Endothelial cell (in vitro differentiated cells): ENCODE measurements around the gene PSMB7. TPM values are rescaled to one million over a fixed set of nuclear protein-coding genes. Genes with fewer than 3 reads are reported as not detected.

ENCODE experiments used
- DNase-seq: peaks from one replicate; pipeline ENCODE4 v3.0.0; 2021; ENCODE audit warnings: low spot score
- H3K27ac Mint-ChIP-seq: one replicate; pipeline ENCODE4 v1.8.0; 2021; ENCODE audit warnings: mixed read lengths, inconsistent platforms; ENCODE audit not compliant: unreplicated experiment
- H3K27me3 Mint-ChIP-seq: one replicate; pipeline ENCODE4 v1.8.0; 2021; ENCODE audit warnings: mild to moderate bottlenecking, moderate library complexity, mixed read lengths, inconsistent platforms; ENCODE audit not compliant: unreplicated experiment
- H3K36me3 Mint-ChIP-seq: one replicate; pipeline ENCODE4 v1.8.0; 2021; ENCODE audit warnings: mild to moderate bottlenecking, low read depth, mixed read lengths, inconsistent platforms; ENCODE audit not compliant: unreplicated experiment
- H3K4me1 Mint-ChIP-seq: one replicate; pipeline ENCODE4 v1.8.0; 2021; ENCODE audit warnings: mild to moderate bottlenecking, mixed read lengths, inconsistent platforms; ENCODE audit not compliant: unreplicated experiment
- H3K4me3 Mint-ChIP-seq: one replicate; pipeline ENCODE4 v1.8.0; 2021; ENCODE audit warnings: mild to moderate bottlenecking, mixed read lengths, inconsistent platforms; ENCODE audit not compliant: unreplicated experiment
- H3K9me3 Mint-ChIP-seq: one replicate; pipeline ENCODE4 v1.8.0; 2021; ENCODE audit warnings: mixed read lengths, inconsistent platforms; ENCODE audit not compliant: unreplicated experiment
- total RNA-seq: library from RNA; stranded (reverse); fragmentation: NEBNext Ultra II Directional; extraction: Animal tissue kit (Norgen Biotek cat#: 25700); gene quantifications from one replicate; pipeline ENCODE4 v1.2.1, GENCODE V29; 2021; ENCODE audit not compliant: unreplicated experiment
- TF ChIP-seq, protein P1 (sequence below): fragments of 200-600 bp; sonication (generic); IDR thresholded peaks from one replicate; pipeline ENCODE4 v1.5.0; 2021; ENCODE audit warnings: antibody characterized with exemption; ENCODE audit not compliant: unreplicated experiment

Gene PSMB7
- total RNA-seq, 1 donor from 2014 or later, result 180 TPM

DNA sequence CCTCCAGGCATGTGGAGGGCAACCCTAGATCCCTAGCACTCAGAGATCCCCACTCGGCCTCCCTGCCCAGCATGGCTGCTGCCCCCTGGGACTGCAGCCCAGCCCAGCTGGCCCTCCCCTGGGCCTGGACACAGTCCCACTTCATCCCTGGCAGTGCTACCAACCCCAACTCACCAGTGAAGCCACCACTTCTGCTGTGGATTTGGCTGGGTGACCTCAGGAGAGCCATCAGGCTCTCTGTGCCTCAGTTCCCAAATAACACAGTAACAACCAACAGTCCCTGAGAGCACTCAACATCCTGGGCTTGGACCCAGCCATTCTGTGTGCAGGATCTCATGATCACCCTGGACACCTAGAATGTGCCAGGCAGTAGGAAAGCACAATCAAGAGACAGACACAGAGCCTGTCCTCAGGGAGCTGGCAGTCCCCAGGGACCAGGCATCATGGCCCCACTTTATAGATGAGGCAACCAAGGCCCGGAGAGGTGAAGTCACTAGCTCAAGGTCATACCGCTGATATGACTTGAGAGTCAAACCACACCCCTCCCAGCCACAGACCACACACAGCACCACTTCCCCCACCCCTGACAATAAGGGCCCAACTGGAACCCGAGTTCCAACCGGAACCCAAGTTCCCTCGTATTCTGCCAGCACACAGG, 4.7 kb upstream of the PSMB7 start:
- no peak for DNase-seq
- no peaks in the 10 kb centered on the region for H3K36me3 Mint-ChIP-seq
- H3K27ac Mint-ChIP-seq, result no peak overlapping the region
- H3K9me3 Mint-ChIP-seq, result no peaks in the 10 kb centered on the region
- peaks cover 10% of the 10 kb centered on the region for H3K4me1 Mint-ChIP-seq
- TF ChIP-seq, protein P1, sequence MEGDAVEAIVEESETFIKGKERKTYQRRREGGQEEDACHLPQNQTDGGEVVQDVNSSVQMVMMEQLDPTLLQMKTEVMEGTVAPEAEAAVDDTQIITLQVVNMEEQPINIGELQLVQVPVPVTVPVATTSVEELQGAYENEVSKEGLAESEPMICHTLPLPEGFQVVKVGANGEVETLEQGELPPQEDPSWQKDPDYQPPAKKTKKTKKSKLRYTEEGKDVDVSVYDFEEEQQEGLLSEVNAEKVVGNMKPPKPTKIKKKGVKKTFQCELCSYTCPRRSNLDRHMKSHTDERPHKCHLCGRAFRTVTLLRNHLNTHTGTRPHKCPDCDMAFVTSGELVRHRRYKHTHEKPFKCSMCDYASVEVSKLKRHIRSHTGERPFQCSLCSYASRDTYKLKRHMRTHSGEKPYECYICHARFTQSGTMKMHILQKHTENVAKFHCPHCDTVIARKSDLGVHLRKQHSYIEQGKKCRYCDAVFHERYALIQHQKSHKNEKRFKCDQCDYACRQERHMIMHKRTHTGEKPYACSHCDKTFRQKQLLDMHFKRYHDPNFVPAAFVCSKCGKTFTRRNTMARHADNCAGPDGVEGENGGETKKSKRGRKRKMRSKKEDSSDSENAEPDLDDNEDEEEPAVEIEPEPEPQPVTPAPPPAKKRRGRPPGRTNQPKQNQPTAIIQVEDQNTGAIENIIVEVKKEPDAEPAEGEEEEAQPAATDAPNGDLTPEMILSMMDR, result peak; percentile 6
- no peak overlapping the region for H3K4me3 Mint-ChIP-seq
- H3K27me3 Mint-ChIP-seq, result peaks cover 4% of the 10 kb centered on the region

DNA sequence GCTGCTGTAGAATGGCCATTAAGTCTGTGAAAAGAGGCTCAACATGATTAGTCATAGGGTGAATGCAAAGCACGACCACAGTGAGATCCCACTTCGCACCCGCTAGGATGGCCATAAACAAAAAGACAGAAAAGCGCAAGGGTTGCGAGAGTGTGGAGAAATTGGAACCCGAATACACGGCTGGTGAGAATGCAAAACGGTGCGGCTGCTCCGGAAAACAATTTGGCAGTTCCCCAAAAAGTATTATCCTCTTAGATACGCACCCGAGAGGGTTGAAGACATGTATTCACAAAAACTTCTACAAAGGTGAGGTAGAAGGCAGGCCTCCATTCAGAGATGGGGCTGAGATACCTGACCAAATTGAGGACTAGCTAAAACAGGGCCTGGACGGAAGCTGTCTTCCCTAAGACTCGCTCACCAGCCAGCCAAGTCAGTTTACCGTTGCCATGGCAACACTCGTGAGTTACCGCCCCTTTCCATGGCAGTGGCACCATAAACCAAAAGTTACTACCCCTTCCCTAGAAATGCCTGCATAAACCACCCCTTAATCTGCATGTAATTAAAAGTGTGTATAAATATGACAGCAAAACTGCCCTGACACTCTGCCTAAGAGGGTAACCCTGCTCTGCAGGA, 726 bp upstream of the PSMB7 start:
- TF ChIP-seq, protein P1, result no peak
- H3K27me3 Mint-ChIP-seq, result peaks cover 8% of the 10 kb centered on the region
- peaks cover 11% of the 10 kb centered on the region for H3K36me3 Mint-ChIP-seq
- H3K4me3 Mint-ChIP-seq, result peak overlapping the region; percentile 98
- H3K27ac Mint-ChIP-seq, result peak overlapping the region; percentile 87
- H3K4me1 Mint-ChIP-seq, result peaks cover 15% of the 10 kb centered on the region
- H3K9me3 Mint-ChIP-seq, result no peaks in the 10 kb centered on the region
- DNase-seq, result no peak

GRCh38 chr9:124414612-124415011, 630 bp downstream of the PSMB7 start:
- Mint-ChIP-seq H3K27ac (peak overlapping the region; percentile 98), H3K4me3 (peak overlapping the region; percentile 98), H3K36me3 (peaks cover 11% of the 10 kb centered on the region), H3K4me1 (peaks cover 15% of the 10 kb centered on the region), H3K27me3 (peaks cover 8% of the 10 kb centered on the region), H3K9me3 (no peaks in the 10 kb centered on the region)
- DNase-seq, result no peak
- TF ChIP-seq, protein P1, result no peak

- peaks cover 15% of the 10 kb centered on the region for H3K4me1 Mint-ChIP-seq
- no peak overlapping the region for H3K27ac Mint-ChIP-seq
- H3K4me3 Mint-ChIP-seq, result no peak overlapping the region
- no peak for DNase-seq
- TF ChIP-seq, protein P1, result no peak
- H3K9me3 Mint-ChIP-seq, result no peaks in the 10 kb centered on the region
- H3K27me3 Mint-ChIP-seq, result peaks cover 8% of the 10 kb centered on the region
- H3K36me3 Mint-ChIP-seq, result peaks cover 11% of the 10 kb centered on the region
These were observed 3.0 kb downstream of the PSMB7 start for GRCh38 chr9:124412228-124412575.

- Mint-ChIP-seq H3K27me3 (peaks cover 8% of the 10 kb centered on the region), H3K4me1 (peaks cover 15% of the 10 kb centered on the region), H3K27ac (no peak overlapping the region), H3K4me3 (no peak overlapping the region), H3K36me3 (peaks cover 16% of the 10 kb centered on the region), H3K9me3 (no peaks in the 10 kb centered on the region)
- TF ChIP-seq, protein P1, result no peak
- no peak for DNase-seq
These were observed 3.6 kb downstream of the PSMB7 start for GRCh38 chr9:124411514-124412227.
